ENCODE measurements around the gene TJAP1.

GRCh38 chr6:43468748-43469681 is 8.4 kb upstream of the TJAP1 start:
- TF ChIP-seq CTCF (conservative IDR thresholded peaks at IDR 0.05) = no peak
- TF ChIP-seq ZFX (IDR thresholded peaks at IDR 0.05) = no peak

All from C4-2B (cell line).